Measurements from ENCODE around the gene POLD4.
A peak's percentile ranks its signal among the peaks of the same experiment; 100 is the strongest.
"Not testable (repeated sequence)": the region's sequence is repeated elsewhere in the genome, so short reads cannot be mapped to it uniquely, and the experiment has no call there.

POLD4 gene

GRCh38 chr11:67351275-67352005 lies 1.9 kb downstream of the POLD4 start:
- DNase-seq: no peak

GRCh38 chr11:67349928-67350465 lies 3.3 kb downstream of the POLD4 start:
- no peak for DNase-seq

GRCh38 chr11:67349457-67349856 lies 3.9 kb downstream of the POLD4 start:
- no peak for DNase-seq

DNA sequence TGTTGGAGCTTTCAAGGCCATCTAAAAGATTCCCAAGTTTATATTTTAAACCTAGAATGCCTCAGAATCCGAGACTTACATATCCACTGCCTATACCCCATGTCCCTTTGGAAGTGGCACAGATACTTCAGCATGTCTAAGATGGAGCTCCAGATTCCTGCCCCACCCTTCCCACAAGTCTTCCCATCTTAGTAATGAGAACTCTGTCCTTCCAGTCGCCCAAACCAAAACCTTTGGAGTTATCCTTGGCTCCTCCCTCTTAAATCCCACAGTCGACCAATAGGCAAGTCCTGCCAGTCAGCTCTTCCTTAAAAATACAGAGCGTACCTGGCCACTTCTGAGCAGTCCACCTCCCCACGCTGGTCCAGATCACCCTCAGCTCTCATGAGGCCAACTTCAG lies 4.3 kb downstream of the POLD4 start:
- no peak for DNase-seq

GRCh38 chr11:67347964-67348749 lies 5.2 kb downstream of the POLD4 start:
- no peak for DNase-seq

GRCh38 chr11:67345920-67346819 lies 7.2 kb downstream of the POLD4 start:
- no peak for DNase-seq

- no peak for DNase-seq
Measured at GRCh38 chr11:67345247-67345919, 8.0 kb downstream of the POLD4 start.

DNA sequence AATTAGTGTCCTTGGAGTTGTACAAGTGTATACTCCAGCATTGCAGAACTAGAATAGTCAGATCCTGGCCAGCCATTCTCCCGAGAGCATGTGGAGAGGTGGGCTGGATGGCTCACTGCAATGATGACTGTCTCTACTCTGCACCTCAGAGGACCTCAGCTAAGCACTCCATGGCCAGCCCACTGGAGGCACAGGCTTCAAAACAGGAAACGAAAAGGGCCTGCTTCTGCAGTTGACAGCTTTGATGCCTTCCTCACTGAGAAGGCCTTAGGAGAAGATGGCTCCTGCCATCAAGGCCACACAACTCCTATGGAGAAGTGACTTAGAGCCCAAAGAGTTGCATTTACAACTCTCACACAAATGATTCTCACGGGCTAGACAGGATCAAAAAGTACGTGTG lies 9.1 kb downstream of the POLD4 start:
- no peak for DNase-seq

GRCh38 chr11:67337257-67337656 lies 16.1 kb downstream of the POLD4 start:
- no peak for DNase-seq

- DNase-seq: no peak
Measured at GRCh38 chr11:67332081-67332691, 21.2 kb downstream of the POLD4 start.

- DNase-seq: no peak
Measured at GRCh38 chr11:67323526-67323925, 29.8 kb downstream of the POLD4 start.

DNA sequence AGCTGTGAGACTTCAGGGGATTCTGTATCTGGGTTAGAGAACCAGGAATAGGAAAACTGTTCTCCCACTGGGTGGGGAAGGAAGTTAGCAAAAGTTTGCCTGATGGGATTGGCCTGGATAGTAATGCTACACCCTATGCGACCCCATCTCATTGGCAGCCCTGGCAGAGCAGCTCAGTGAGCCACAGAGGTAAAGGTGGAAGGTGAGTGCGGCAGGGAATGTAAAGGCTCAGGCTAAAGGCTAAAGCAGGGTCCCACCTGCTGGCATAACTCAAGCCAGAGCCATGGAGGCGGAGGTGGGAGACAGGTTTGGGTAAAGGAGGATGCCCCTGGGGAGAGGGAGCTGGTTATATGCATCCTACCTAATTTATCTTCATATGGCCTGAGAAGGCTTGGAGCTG lies 31.3 kb downstream of the POLD4 start:
- no peak for DNase-seq

- DNase-seq: no peak
Measured at GRCh38 chr11:67321313-67321871, 32.0 kb downstream of the POLD4 start.

DNA sequence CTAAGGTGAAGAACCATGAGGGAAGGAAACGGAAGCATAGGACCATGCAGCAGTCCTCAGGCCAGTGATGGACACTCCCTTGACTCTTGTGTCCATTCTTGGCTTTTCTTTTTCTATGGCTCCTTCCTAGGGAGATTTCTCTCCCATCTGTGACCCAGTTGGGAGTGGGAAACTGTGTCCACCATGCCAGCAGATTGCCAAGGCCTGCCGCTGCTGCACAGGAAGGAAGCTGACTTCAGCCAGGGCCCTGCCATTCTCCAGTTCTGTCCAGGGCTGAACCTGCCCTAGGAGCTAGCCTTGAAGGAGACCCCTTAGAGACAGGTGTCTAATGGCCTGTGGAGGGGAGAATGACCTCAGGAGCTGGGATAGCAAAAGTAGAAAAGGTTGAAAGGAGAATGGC lies 32.7 kb downstream of the POLD4 start:
- DNase-seq: no peak

GRCh38 chr11:67320011-67320410 lies 33.3 kb downstream of the POLD4 start:
- DNase-seq: no peak

DNA sequence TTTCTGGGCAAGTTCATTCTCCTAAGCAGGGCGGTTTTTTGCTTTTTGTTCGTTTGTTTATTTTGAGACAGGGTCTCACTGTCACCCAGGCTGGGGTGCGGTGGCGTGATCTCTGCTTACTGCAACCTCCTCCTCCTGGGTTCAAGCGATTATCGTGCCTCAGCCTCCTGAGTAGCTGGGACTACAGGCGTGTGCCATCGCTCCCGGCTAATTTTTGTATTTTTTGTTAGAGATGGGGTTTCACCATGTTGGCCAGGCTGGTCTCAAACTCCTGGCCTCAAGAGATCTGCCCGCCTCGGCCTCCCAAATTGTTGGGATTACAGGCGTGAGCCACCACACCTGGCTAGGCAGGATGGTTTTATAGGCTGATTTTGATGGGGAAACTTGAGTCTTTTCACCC lies 34.5 kb downstream of the POLD4 start:
- not testable (repeated sequence) for DNase-seq

DNA sequence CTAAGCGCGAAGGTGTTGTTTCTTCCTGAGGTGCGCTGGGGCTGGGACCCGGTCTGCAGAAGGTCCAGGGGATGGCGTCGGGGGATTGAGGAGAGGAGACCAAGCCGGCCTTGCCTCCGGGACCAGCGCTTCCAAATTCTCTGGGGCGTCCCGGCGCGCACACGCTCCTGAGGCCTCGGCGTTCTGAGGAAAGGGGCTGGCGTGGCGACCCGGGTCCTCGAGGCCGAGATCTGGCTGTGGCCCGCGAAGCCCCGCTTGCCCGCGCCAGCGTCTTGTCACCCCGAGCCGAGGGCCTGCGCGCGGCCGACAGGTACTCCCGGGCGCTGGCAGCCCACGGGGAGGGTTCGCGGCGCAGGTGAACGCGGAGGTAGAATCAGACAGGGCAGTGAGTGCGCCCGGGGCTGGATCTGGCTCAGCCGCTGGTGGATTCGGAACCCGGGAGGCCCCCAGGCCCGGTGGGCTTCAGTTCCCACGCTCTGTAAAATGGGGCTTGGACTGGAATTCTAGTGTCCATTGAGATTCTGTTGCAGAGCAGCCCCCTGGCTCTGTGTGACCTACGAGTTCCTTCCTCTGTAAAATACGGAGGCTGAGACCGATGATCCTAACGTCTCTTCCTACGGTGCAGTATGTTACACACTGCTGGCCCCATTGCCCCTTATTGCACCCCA lies 35.3 kb downstream of the POLD4 start:
- no peak for DNase-seq

DNA sequence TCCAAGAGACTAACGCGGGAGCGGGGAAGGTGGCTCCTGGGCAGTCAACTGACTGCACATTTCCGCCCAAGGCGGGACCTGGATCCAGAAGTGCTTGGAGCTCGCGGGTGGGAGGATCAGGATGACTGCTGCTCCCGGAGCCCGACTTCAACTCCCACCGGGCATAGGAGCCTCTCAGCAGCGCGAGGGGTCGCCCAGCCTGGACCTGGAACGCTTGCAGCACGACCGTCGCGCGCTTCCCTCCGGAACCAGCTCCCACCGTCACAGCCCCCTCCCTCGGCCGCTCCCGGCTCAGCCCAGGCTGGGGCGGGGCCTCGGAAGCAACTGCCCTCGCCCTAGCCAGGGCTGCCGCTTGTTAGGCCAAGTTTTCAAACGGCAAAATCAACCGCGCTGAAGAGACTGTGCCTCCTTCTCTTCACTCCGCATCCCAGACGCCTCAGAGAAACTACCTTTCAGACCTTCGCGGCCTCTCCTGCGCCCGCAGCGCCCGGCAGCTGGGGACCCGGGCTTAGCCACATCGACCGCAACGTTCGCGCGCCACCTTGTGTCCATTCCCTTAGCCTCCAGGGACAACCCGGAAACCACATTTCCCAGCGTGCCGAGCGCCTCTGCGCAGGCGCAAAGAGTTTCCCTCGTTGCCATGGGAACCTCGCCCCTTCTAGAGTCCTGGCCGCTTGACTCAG lies 36.0 kb downstream of the POLD4 start:
- peak; percentile 77 for DNase-seq

- no peak for DNase-seq
Measured at GRCh38 chr11:67316882-67317204, 36.5 kb downstream of the POLD4 start.

DNA sequence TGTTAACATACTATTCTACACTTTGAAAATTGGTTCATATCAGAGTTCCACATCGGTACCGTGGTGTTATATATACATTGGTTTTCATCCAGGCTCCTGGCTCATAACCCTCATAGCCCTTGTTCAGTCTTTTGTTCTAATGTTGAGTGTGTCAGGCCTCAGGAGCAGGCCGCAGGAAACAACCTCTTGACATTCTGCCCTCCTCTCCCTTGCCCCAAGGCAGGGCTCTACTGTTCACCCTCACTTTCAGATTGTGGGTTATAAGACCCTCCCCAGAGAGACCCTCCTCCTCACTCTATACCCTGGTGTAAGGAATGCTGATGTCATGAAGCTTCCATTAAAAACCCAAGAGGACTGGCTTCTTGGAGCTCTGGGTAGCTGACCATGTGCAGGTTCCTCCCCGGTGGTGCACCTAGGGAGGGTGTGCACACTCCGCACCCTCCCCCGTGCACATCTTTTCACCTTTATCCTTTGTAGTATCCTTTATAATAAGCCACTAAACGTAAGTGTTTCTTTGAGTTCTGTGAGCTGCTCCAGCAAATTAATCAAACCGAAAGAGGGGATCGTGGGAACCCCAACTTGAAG lies 37.9 kb downstream of the POLD4 start:
- no peak for DNase-seq
